HG02938 (cell line): ENCODE measurements around the gene PKD1L1.
"Not testable (repeated sequence)": the region's sequence is repeated elsewhere in the genome, so short reads cannot be mapped to it uniquely, and the experiment has no call there.

Experiments used
- ATAC-seq: cut with Tn5 transposase; IDR thresholded peaks from one replicate; pipeline ENCODE4 v1.9.1; 2021; ENCODE audit warnings: mild to moderate bottlenecking, moderate library complexity; ENCODE audit not compliant: unreplicated experiment

Gene PKD1L1

DNA sequence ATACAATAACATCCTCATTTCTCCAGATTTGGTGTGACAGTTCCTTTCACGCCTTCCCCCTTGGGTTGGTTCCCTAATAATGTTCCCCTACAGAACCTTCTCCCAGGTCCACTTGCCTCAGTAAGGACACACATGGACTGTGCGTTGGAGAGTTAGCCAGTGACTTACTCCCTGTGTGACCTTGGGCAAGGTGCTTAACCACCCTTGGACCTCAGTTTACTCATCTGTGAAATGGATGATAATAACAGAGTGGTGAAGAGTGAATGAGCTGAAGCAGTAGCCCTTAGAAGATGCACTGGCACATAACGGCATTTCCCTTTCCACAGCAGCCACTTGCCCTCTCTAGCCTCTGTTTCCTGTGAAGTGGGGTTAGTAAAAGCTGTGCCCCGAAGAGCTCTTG is 175.8 kb downstream of the PKD1L1 start:
- ATAC-seq, result no peak

- no peak for ATAC-seq
Observed at GRCh38 chr7:47771990-47772360, 176.3 kb downstream of the PKD1L1 start.

DNA sequence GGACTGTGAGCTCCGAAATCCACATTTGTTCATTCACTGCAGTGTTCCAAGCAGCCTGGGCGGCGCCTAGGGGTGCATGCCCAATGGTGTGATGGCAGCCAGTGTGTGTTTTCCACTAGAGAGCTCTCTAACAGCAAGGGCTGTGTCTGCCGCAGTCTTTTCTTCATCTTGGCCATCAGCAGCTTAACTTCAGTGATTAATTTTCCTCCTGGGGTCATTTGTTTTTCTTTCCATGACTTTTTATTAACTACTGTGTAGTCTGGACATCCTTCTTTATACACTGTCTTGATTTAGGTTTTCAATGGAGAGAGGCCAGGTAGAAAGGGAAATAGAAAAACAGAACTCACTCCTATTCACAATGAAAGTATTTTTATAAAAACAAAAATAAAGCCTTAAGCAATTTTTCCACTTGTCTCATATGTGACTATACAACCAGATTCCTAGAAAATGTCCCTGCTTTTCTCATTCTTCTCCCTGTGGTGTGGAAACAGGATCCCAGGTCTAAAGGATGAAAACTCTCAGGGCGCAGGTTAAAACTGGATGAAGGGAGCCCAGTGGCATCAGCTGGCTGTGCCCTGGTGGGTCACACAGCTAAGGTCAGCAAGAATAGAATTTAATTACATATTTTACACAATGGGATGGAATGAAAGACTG is 176.8 kb downstream of the PKD1L1 start:
- ATAC-seq, result no peak

DNA sequence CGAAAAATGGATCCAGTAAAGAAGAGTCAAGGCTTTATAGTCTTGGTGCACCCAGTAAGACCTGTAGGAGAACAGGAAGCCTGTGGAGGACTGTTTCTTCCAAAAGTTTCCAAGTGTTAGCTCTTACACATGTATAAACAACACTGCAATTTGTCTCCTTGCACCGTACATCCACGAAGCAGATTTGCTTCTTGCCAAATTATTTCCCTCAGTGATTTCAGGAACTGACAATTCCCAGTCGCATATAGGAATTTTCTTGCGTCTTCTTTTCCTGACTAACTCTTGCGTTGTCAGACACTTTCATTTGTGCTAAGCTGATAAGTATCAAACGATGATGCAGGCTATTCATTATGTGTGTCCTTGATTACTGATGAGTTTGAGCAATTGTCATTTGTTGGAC is 182.1 kb downstream of the PKD1L1 start:
- no peak for ATAC-seq

- ATAC-seq, result no peak
Observed at GRCh38 chr7:47765373-47765979, 182.8 kb downstream of the PKD1L1 start.

GRCh38 chr7:47764746-47765145 is 183.5 kb downstream of the PKD1L1 start:
- no peak for ATAC-seq

GRCh38 chr7:47763063-47763974 is 184.9 kb downstream of the PKD1L1 start:
- ATAC-seq, result no peak

DNA sequence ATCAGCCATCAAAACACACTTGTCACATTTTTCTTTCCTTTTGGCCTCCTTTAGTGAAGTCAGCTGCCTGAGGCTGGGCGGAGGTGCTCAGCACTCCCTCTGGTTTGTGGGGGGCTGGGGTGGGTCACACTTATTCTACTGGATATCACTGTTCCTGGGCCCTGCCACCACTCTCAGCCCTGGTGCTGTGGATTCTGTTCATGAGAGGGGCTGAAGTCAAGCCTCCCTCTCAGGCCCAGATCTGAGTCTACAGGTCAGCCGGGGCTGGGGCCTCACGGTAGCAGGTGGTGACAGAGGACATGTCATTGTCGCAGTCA is 185.6 kb downstream of the PKD1L1 start:
- ATAC-seq, result no peak

- no peak for ATAC-seq
Observed at GRCh38 chr7:47762207-47762606, 186.1 kb downstream of the PKD1L1 start.

DNA sequence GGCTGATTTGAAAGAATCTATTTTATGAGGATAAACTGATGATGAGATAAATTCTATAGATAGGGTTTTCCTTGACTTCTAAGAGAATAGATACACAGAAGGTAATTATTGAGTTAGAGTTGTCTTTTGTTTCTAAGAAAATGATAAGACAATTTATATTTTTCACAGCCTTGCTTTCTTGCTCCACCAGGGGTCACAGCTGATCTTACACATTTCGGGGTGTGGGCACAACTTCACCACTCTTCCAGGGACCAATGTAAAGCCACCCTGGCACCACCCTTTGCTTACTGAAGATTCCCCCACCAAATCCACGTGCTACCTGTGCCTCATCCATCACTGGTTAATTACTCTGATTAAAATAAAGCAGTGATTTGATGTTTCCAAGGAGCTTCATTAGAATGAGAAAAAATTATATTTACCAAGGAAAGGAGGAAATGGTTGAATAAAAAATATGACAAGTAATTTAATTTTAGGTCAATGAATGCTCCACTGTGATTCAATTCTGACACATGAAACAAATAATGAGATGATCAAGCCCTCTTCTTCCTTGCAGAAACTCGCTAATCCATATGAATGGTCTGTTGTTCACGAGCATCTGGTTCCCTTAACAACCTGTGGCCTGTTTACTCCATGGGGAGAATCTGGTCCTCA is 189.1 kb downstream of the PKD1L1 start:
- no peak for ATAC-seq

DNA sequence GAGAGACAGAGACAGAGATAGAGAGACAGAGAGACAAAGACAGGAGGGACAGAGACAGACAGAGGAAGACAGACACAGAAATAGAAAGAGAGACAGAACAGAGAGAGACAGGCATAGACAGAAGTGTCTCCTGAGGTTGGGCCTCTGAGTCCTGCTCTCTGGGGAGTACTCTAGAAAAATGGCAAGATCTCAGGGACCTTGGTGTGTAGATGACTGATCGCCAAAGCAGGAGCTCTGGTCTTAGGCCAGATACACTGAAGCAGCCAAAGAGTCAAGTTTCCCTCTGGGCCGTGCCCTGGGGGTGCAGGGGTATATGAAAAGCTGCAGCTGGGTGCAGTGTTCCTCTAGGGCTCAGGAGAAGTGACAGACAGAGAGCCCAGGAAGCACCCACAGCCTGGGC is 189.7 kb downstream of the PKD1L1 start:
- no peak for ATAC-seq

DNA sequence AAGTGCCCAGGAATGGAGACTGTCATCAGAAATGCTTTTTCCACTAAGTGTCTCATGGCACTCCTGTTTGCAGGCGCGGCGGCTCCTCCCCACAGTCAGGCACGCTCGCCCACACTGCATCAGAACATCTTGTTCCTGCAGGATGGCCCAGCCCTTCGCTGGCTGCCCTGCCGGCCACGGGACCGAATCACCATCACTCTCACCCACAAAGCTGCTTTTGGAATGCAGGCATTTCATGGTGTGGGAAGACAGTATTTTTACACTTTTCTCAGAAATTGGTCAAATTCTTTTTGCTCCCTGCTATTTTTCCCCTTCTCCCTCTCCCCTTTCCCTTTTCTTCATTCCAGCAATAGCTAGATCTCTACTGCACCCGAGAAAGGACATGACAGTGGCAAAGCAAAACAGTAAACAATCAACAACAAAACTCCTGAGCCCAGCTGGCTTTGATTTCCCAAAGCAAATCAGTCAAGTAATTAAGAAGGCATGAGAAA is 190.3 kb downstream of the PKD1L1 start:
- no peak for ATAC-seq

GRCh38 chr7:47756636-47757035 is 191.6 kb downstream of the PKD1L1 start:
- no peak for ATAC-seq

DNA sequence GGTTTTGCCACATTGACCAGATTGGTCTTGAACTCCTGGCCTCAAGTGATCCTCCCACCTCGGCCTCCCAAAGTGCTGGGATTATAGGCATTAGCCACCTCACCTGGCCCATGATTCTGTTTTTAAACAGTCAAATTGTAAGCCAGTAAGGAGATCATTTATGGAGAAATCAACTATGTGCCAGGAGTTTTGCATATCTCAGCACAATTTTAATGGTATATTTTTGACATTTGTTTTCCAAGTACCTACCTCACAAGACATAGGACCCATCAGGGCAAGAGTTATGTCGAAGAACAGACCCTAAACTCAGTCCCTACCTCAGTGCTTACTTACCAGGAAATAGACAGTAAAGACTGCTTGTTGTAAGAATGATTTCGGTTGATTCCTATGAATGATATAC is 193.0 kb downstream of the PKD1L1 start:
- ATAC-seq, result no peak

DNA sequence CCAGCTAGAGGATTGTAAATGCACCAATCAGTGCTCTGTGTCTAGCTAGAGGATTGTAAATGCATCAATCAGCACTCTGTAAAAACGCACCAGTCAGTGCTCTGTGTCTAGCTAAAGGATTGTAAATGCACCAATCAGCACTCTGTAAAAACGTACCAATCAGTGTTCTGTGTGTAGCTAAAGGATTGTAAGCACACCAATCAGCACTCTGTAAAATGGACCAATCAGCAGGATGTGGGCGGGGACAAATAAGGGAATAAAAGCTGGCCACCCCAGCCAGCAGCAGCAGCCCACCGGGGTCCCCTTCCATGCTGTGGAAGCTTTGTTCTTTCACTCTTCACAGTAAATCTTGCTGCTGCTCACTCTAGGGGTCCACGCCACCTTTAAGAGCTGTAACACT is 196.5 kb downstream of the PKD1L1 start:
- not testable (repeated sequence) for ATAC-seq

GRCh38 chr7:47751043-47751442 is 197.2 kb downstream of the PKD1L1 start:
- ATAC-seq, result no peak

GRCh38 chr7:47748041-47748440 is 200.2 kb downstream of the PKD1L1 start:
- no peak for ATAC-seq

GRCh38 chr7:47747160-47747559 is 201.1 kb downstream of the PKD1L1 start:
- ATAC-seq, result no peak

GRCh38 chr7:47746468-47746867 is 201.8 kb downstream of the PKD1L1 start:
- no peak for ATAC-seq

GRCh38 chr7:47744883-47745282 is 203.4 kb downstream of the PKD1L1 start:
- no peak for ATAC-seq

DNA sequence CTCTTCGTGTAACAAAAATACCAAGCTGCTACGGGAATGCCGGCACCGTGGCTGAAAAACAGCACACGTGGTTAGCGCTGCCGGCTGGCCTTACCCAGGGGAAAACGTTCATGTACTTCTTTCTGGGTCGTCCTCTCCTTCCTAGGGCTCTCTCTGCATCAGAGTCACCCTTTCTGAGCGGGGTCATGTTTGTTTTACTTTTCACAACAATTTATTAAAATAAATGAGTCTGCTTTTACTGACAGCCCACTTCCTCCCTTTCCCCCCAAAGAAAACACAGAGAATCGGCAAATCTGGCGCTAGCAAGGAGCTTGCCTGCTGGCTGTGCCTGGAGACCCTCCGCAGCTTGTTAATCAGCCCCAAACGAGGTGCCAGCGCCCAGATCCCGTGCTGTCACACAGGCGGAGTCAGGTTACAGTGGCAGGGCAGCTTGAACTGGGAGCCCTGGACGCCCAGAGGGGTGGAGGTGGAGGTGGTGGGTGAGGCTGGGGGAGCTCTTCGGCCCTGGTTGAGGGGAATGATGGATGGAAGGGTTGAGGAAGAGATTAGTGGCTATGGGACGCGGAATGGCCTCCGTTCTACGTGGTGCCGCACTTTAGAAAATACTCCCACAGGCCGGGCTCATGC is 204.2 kb downstream of the PKD1L1 start:
- ATAC-seq, result no peak
